ES-I3 (cell line): Measurements from ENCODE around the gene SLC2A14.
"Not testable (repeated sequence)": the region's sequence is repeated elsewhere in the genome, so short reads cannot be mapped to it uniquely, and the experiment has no call there.

Experiments used
- H3K36me3 ChIP-seq: 2 replicates; pipeline ENCODE4 v1.6.1; 2013; ENCODE audit warnings: mild to moderate bottlenecking, low read length, control low read depth, moderate library complexity; ENCODE audit not compliant: insufficient read depth
- H3K4me1 ChIP-seq: 2 replicates; pipeline ENCODE4 v1.6.1; 2013; ENCODE audit warnings: mild to moderate bottlenecking, control low read depth, low read length; ENCODE audit not compliant: insufficient read depth
- H3K9ac ChIP-seq: 2 replicates; pipeline ENCODE4 v1.6.1; 2013; ENCODE audit warnings: low read depth, mild to moderate bottlenecking, low read length, moderate library complexity
- H3K9me3 ChIP-seq: 2 replicates; pipeline ENCODE4 v1.6.1; 2013; ENCODE audit warnings: mild to moderate bottlenecking, low read length, moderate library complexity; ENCODE audit not compliant: control insufficient read depth, insufficient read depth

The SLC2A14 gene

DNA sequence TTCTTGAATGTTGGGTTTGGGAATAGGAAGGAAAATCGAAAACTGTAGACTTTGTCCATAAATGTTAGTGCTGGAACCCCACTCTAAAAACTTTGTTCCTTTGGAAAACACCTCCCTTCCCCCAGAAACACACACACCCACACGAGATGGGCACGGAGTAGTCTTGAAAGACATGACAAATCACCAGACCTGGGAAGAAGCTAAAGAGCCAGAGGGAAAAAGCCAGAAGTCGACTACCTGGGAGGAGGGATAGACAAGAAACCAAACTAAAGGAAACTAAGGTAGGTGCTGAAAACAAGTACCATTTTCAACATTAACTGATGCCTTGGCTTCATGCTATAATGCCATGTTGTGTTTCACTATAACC, 84.4 kb downstream of the SLC2A14 start:
- peak overlapping the region; percentile 87 for H3K9ac ChIP-seq
- peaks cover 27% of the 10 kb centered on the region for H3K4me1 ChIP-seq
- no peaks in the 10 kb centered on the region for H3K9me3 ChIP-seq
- H3K36me3 ChIP-seq = peaks cover 14% of the 10 kb centered on the region

DNA sequence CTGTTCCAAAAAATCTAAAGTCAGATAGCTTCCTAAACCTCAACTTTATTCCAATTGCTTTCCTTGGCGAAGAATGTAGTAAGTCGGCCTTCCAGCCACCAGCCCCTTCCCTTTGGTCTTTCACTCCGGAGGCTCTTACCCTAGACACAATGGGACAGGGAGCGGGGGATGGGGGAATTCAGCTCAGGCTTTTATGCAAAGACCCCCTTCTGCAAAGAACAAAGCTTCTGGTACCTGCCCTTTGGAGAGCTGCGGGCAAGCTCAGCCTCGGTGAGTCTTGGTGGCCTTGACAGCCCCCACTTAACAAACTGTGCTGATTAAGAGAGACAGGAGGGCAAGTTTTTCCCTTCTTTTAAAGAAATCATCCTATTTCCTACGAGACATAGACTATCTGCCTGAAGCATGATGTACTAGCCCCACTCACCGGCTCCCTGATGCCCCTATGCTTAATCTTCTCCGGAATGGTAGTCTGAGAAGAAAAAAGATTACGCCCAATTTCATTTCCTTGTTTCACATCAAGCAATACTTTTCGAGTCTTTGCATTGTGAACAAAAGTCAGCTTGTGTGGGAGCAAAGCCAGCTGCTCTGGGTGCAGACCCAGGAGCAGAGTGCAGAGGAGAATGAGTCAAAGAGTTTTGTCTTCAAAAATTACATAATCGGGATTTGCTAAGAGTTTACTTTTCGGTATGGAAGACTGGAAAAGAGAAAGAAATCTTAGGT, 85.0 kb downstream of the SLC2A14 start:
- Histone ChIP-seq H3K4me1 (peaks cover 27% of the 10 kb centered on the region), H3K9me3 (no peaks in the 10 kb centered on the region), H3K36me3 (peaks cover 9% of the 10 kb centered on the region; the same call in 1 of the 2 replicates), H3K9ac (peak overlapping the region; percentile 87)

DNA sequence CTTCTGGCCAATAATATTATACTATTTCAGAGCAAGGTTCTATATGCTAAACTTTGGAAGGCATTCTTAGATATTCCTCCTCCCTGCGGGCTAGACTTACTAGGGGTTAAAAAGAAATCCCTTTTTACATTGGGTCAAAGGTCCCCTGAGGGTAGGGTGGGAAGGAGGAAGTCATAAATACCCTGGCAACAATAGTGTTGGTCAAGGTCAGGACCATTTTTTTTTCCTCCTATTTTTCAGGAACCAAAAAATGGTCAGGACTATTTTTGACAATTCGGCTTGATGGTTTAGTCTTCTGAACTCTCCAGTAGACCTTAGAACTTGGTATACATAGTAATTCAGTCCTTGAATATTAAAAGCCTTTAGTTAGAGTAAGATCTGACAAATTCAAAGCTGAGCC, 88.0 kb downstream of the SLC2A14 start:
- no peaks in the 10 kb centered on the region; the same call in 1 of the 2 replicates for H3K36me3 ChIP-seq
- H3K9me3 ChIP-seq = no peaks in the 10 kb centered on the region
- no peak overlapping the region for H3K9ac ChIP-seq
- peaks cover 27% of the 10 kb centered on the region for H3K4me1 ChIP-seq

DNA sequence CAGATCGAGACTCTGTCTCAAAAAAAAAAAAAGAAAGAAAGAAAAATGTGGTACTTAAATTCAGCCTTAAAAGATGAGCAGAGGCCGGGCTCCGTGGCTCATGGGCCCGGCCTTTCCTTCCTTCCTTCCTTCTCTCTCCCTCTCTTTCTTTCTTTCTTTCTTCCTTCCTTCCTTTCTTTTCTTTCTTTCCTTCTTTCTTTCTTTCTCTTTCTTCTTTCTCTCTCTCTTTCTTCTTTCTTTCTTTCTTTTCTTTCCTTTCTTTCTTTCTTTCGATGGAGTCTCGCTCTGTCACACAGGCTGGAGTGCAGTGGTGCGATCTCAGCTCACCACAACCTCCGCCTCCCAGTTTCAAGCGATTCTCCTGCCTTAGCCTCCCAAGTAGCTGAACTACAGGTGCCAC, 89.3 kb downstream of the SLC2A14 start:
- H3K9ac ChIP-seq, H3K36me3 ChIP-seq, H3K9me3 ChIP-seq: not testable (repeated sequence)
- H3K4me1 ChIP-seq = peaks cover 26% of the 10 kb centered on the region

DNA sequence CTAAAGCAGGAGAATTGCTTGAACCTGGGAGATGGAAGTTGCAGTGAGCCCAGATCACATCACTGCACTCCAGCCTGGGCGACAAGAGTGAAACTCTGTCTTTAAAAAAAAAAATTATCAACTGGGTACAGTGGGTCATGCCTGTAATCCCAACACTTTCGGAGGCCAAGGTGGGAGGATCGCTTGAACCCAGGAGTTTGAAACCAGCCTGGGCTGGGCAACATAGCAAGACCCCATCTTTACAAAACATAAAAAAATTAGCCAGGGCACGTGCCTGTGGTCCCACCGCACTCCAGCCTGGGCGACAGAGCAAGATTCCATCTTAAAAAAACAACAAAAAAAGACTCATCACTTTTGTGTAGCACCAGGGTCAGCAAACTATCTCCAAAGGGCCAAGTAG, 90.7 kb downstream of the SLC2A14 start:
- Histone ChIP-seq H3K9ac (no peak overlapping the region), H3K36me3 (no peaks in the 10 kb centered on the region), H3K9me3 (no peaks in the 10 kb centered on the region), H3K4me1 (peaks cover 22% of the 10 kb centered on the region)

DNA sequence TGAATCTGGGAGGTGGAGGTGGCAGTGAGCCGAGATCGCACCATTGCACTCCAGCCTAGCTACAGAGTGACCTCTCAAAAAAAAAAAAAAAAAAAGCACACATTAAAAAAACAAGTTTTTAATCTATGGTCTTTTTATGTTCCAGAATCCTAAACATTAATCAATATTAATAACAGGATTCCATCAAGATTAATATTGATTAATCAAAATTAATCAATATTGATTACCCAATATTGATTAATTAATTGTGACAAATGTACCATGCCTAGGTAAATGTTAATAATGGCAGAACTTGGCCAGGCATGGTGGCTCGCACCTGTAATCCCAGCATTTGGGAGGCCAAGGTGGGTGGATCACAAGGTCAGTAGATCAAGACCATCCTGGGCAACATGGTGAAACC, 91.4 kb downstream of the SLC2A14 start:
- Histone ChIP-seq H3K9me3 (no peaks in the 10 kb centered on the region), H3K4me1 (peaks cover 16% of the 10 kb centered on the region), H3K9ac (no peak overlapping the region), H3K36me3 (no peaks in the 10 kb centered on the region)

DNA sequence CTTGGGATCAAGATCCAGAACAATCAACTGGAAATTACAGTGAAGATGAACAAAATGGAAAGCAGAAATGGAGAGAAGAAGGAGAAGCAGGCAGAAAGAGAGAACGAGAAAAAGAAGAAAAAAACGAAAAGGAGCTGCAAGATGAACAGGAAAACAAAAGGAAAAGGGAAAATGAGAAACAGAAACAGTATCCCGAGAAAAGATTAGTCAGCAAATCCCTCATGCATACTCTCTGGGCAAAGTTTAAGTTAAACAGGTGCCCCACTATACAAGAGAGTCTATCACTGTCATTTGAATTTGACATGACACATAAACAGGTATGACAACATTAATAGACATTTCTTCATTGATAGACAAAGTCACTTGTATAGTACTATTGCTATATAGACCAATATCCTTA, 102.7 kb downstream of the SLC2A14 start:
- Histone ChIP-seq H3K36me3 (no peaks in the 10 kb centered on the region), H3K9me3 (no peaks in the 10 kb centered on the region; the same call in 1 of the 2 replicates), H3K9ac (no peak overlapping the region), H3K4me1 (no peaks in the 10 kb centered on the region)
